PC-3 (cell line): Measurements from ENCODE around the gene METAP2. TPM values are rescaled to one million over a fixed set of nuclear protein-coding genes. Genes with fewer than 3 reads are reported as not detected.

Source experiments
- ATAC-seq: fragments of 200-7000 bp; cut with Tn5 transposase; 2 replicates; pipeline ENCODE4 v1.9.1; 2020; ENCODE audit warnings: mild to moderate bottlenecking, moderate library complexity
- BruUV-seq: library from RNA; stranded (reverse); fragments of 400-500 nt; replicated peaks from 2 replicates; lab custom pipeline; 2021; lab: Mats Ljungman, UMichigan
- CTCF ChIA-PET: fragments of 300-600 bp; sonication (Branson Sonifier 250); formaldehyde crosslinking; loops from one replicate; lab custom pipeline; 2022; ENCODE audit warnings: antibody characterized with exemption; lab: Charles Lee
- POLR2A ChIA-PET: fragments of 300-600 bp; sonication (Branson Sonifier 250); formaldehyde crosslinking; loops from one replicate; lab custom pipeline; 2022; ENCODE audit warnings: antibody characterized with exemption; ENCODE audit not compliant: unreplicated experiment; lab: Charles Lee
- DNase-seq: peaks from one replicate; pipeline ENCODE4 v3.0.0-alpha.2; 2015
- H2AFZ ChIP-seq: fragments of 300-600 bp; sonication (generic); 2 replicates; pipeline ENCODE4 v1.6.0; 2016; ENCODE audit warnings: antibody characterized with exemption, low read length
- H3F3A ChIP-seq: fragments of 300-600 bp; sonication (generic); one replicate; pipeline ENCODE4 v1.6.0; 2017; ENCODE audit warnings: antibody characterized with exemption, low read length, control low read depth, mild to moderate bottlenecking; ENCODE audit not compliant: unreplicated experiment
- H3K27ac ChIP-seq: fragments of 300-600 bp; sonication (generic); 2 replicates; pipeline ENCODE4 v1.5.1; 2016; ENCODE audit warnings: mild to moderate bottlenecking, low read length
- H3K27me3 ChIP-seq: fragments of 300-600 bp; sonication (generic); 2 replicates; pipeline ENCODE4 v1.6.1; 2016; ENCODE audit warnings: low read length, mixed read lengths
- H3K36me3 ChIP-seq: fragments of 300-600 bp; sonication (generic); 2 replicates; pipeline ENCODE4 v1.6.1; 2016; ENCODE audit warnings: low read depth, mixed run types, low read length, mixed read lengths
- H3K4me1 ChIP-seq: fragments of 300-600 bp; sonication (generic); 2 replicates; pipeline ENCODE4 v1.5.1; 2016; ENCODE audit warnings: low read length; ENCODE audit not compliant: insufficient read depth
- H3K4me2 ChIP-seq: fragments of 300-600 bp; sonication (generic); 2 replicates; pipeline ENCODE4 v1.6.0; 2016; ENCODE audit warnings: low read length
- H3K4me3 ChIP-seq: fragments of 300-600 bp; sonication (generic); 2 replicates; pipeline ENCODE4 v1.5.1; 2016; ENCODE audit warnings: mild to moderate bottlenecking, low read length, mixed read lengths
- H3K79me2 ChIP-seq: fragments of 300-600 bp; sonication (generic); 2 replicates; pipeline ENCODE4 v1.6.1; 2017; ENCODE audit warnings: low read length, mixed read lengths
- H3K9ac ChIP-seq: fragments of 300-600 bp; sonication (generic); 2 replicates; pipeline ENCODE4 v1.6.0; 2016; ENCODE audit warnings: mild to moderate bottlenecking, low read length
- H3K9me2 ChIP-seq: fragments of 300-600 bp; sonication (generic); replicated peaks from 2 replicates; pipeline ENCODE4 v1.6.1; 2016; ENCODE audit warnings: mixed run types, low read length, mixed read lengths
- H3K9me3 ChIP-seq: fragments of 300-600 bp; sonication (generic); 2 replicates; pipeline ENCODE4 v1.6.1; 2016; ENCODE audit warnings: low read length, mixed read lengths
- H4K20me1 ChIP-seq: fragments of 300-600 bp; sonication (generic); 2 replicates; pipeline ENCODE4 v1.6.1; 2016; ENCODE audit warnings: low read length, mixed read lengths
- CTCF ChIP-seq: fragments of 300-600 bp; sonication (generic); conservative IDR thresholded peaks from 2 replicates; pipeline ENCODE4 v1.5.1; 2017; ENCODE audit warnings: antibody characterized with exemption, low read depth, mild to moderate bottlenecking, low read length
- EZH2 ChIP-seq: fragments of 300-600 bp; sonication (generic); IDR thresholded peaks from one replicate; pipeline ENCODE4 v1.6.1; 2017; ENCODE audit warnings: antibody characterized with exemption, mild to moderate bottlenecking, low read length; ENCODE audit not compliant: unreplicated experiment
- EZH2phosphoT487 ChIP-seq: fragments of 300-600 bp; sonication (generic); IDR thresholded peaks from 2 replicates; pipeline ENCODE4 v1.6.1; 2018; ENCODE audit warnings: mild to moderate bottlenecking, antibody characterized with exemption, low read length, borderline replicate concordance
- intact Hi-C: fragments of 100-400 bp; cut with micrococcal nuclease; formaldehyde crosslinking; loops from 2 replicates; pipeline ENCODE4 v1.9.0; 2023
- total RNA-seq: library from RNA; depleted of rRNA; stranded (reverse); fragments of >200 nt; gene quantifications from 2 replicates; pipeline ENCODE4 v1.2.3, GENCODE V29; 2014

Gene METAP2
- total RNA-seq, 1 experiment from 2014 or later: 79.2 TPM

DNA sequence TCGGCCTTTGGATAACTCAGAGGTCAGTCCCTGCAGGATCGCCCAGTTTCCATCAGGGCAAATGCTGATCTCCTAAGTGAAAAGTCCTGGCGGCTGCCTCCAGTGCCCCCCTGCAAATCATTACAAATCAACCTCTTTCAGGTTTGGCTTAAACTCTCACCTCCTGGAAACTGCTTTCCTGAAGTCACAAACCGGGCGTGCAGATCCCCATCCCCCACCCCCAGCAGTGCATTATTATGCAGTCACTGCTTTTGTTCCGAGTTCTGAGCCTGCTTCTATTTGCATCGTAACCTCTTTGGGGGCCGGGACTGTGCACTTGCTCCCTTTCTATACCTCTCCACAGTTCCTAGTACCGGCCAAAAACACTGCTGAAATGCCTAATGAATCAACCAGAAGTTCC lies 77.4 kb downstream of the METAP2 start, which contains the start of gene USP44:
Gene USP44, minus strand, starts transcription at position 172 of the 400 bp plus-strand sequence. CDS start 17,220 bp downstream, outside the sequence.
- TF ChIP-seq EZH2phosphoT487 (no peak), CTCF (no peak), EZH2 (no peak)
- no peak for ATAC-seq
- Histone ChIP-seq H3K36me3 (no peaks in the 10 kb centered on the region), H3K9ac (no peak within 1 kb of the TSS), H2AFZ (no peak within 1 kb of the TSS), H3K9me2 (no peaks in the 10 kb centered on the region), H4K20me1 (no peaks in the 10 kb centered on the region), H3K9me3 (0 out of 2 replicates have a peak, but pooled peaks cover 5% of the 10 kb centered on the region), H3F3A (no peaks in the 10 kb centered on the region), H3K4me2 (no peak within 1 kb of the TSS), H3K27ac (no peak within 1 kb of the TSS), H3K4me3 (no peak within 1 kb of the TSS), H3K4me1 (no peaks in the 10 kb centered on the region; the same call in 1 of the 2 replicates), H3K79me2 (no peaks in the 10 kb centered on the region), H3K27me3 (no peaks in the 10 kb centered on the region)
- ChIA-PET CTCF (no interaction called here), POLR2A (no interaction called here)
- DNase-seq: no peak
- intact Hi-C loops: no loop called here
- no TSS peak for BruUV-seq

- BruUV-seq: no TSS peak
- no peak for TF ChIP-seq EZH2
- no peak for TF ChIP-seq EZH2phosphoT487
- no peak for TF ChIP-seq CTCF
- CTCF ChIA-PET: no interaction called here
These were observed 78.1 kb downstream of the METAP2 start for GRCh38 chr12:95551913-95552516.

More at GRCh38 chr12:95551913-95552516, 78.1 kb downstream of the METAP2 start:
- intact Hi-C loops: no loop called here
- no peak for DNase-seq
- H3K27me3 ChIP-seq: no peaks in the 10 kb centered on the region
- no peaks in the 10 kb centered on the region; the same call in 1 of the 2 replicates for H3K4me1 ChIP-seq
- no peaks in the 10 kb centered on the region for H4K20me1 ChIP-seq
- no peaks in the 10 kb centered on the region for H3K36me3 ChIP-seq
- no peak overlapping the region for H3K9ac ChIP-seq
- no peaks in the 10 kb centered on the region for H3F3A ChIP-seq
- POLR2A ChIA-PET: no interaction called here
- no peak for ATAC-seq
- no peak overlapping the region for H3K4me3 ChIP-seq
- 0 out of 2 replicates have a peak, but pooled peaks cover 5% of the 10 kb centered on the region for H3K9me3 ChIP-seq
- H3K27ac ChIP-seq: no peak overlapping the region
- H2AFZ ChIP-seq: no peak overlapping the region
- no peak overlapping the region for H3K4me2 ChIP-seq
- no peaks in the 10 kb centered on the region for H3K79me2 ChIP-seq
- no peaks in the 10 kb centered on the region for H3K9me2 ChIP-seq
